ENCODE data around the gene TECTA.
"Not testable (repeated sequence)": the region's sequence is repeated elsewhere in the genome, so short reads cannot be mapped to it uniquely, and the experiment has no call there.

Gene TECTA

GRCh38 chr11:121235057-121235456 lies 134.0 kb downstream of the TECTA start:
- DNase-seq (ENCODE audit: low spot score), result no peak

- DNase-seq (ENCODE audit: low spot score), result no peak
These were observed 135.3 kb downstream of the TECTA start for GRCh38 chr11:121236115-121237001.

- not testable (repeated sequence) for DNase-seq (ENCODE audit: low spot score)
These were observed 136.2 kb downstream of the TECTA start for GRCh38 chr11:121237247-121237646.

- DNase-seq (ENCODE audit: low spot score), result no peak
These were observed 136.9 kb downstream of the TECTA start for GRCh38 chr11:121237686-121238658.

- DNase-seq (ENCODE audit: low spot score), result no peak
These were observed 137.9 kb downstream of the TECTA start for GRCh38 chr11:121238956-121239355.

GRCh38 chr11:121240001-121240400 lies 139.0 kb downstream of the TECTA start:
- not testable (repeated sequence) for DNase-seq (ENCODE audit: low spot score)

- no peak for DNase-seq (ENCODE audit: low spot score)
These were observed 139.7 kb downstream of the TECTA start for GRCh38 chr11:121240650-121241303.
